Fibroblast of skin of right quadriceps (primary cell): ENCODE measurements around the gene KNG1.

Source experiments
- DNase-seq: peaks from one replicate; pipeline ENCODE4 v3.0.0-alpha.2; 2013

Gene KNG1

DNA sequence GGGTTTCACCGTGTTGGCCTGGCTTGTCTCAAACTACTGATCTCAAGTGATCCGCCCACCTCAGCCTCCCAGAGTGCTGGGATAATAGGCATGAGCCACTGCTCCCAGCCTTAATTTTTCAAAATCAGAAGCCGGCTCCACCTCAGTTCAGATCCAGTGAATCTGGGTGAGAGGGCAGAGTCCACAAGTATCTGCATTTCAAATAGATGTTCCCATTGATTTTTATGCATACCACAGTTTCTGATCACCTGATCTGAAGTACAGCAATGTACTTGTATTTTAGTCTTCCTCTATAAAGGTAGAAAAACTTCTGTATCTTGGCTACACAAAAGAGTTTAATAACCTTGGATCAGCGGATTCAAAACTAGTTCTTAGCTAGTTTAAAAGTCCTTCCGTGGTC lies 62.0 kb downstream of the KNG1 start:
- no peak for DNase-seq

DNA sequence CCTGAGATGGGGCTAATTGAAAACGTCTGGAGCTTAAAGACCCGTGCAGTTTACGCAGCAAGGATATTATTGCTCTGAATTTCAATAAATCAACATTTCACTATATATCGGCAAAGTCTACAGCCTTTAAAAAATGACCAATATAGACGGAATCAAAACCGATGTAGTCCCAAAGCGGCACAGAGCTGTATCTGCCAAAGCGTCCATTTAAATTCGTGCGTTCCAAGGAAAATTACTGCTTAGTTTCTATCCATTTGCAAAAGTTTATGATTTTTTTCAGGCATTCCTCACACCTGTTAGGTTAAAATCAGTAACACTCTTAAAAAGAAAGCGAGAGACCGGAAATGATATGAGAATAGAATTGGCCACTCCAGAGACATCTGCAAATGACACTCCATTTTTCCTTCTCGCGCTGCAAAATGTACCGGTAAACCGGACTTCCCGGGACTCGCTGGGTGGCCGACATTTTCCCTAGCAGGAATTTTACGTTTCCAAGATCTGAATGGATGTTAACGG lies 65.4 kb downstream of the KNG1 start:
- DNase-seq = no peak

DNA sequence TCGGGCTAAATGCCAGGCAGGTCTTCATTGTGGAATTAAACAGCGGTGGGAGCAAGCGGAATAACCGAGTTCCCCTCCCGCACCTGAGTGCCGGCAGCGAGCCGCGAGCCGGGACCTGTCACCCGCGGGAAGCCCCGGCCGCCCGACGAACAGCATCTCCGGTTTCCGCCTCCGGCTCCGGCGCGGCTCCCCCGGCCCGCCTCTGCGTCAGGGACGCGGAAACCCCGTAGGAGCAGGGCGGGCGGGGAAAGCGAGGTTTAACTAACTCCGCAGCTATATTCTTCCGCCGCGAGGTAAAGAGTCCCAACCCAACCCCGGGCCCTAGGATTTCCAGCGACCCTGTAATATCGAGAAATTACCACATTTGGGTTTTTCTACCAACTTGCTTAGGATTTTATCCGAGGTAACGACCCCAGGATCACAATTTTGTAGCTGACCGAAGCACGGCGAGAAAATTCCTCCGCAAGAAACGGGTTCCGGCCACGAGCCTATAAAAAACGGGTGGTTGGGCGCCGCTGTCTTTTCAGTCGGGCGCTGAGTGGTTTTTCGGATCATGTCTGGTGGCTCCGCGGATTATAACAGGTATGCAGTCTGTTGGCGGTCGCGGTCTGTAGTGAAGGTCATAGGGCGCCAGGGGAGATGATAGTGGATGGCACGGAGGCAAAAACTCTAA lies 66.0 kb downstream of the KNG1 start, which contains the start of gene EIF4A2:
Gene EIF4A2, plus strand, starts transcription at position 520 of the 673 bp plus-strand sequence. Its CDS starts 34 bp downstream, at position 554.
- DNase-seq = peak; percentile 92

DNA sequence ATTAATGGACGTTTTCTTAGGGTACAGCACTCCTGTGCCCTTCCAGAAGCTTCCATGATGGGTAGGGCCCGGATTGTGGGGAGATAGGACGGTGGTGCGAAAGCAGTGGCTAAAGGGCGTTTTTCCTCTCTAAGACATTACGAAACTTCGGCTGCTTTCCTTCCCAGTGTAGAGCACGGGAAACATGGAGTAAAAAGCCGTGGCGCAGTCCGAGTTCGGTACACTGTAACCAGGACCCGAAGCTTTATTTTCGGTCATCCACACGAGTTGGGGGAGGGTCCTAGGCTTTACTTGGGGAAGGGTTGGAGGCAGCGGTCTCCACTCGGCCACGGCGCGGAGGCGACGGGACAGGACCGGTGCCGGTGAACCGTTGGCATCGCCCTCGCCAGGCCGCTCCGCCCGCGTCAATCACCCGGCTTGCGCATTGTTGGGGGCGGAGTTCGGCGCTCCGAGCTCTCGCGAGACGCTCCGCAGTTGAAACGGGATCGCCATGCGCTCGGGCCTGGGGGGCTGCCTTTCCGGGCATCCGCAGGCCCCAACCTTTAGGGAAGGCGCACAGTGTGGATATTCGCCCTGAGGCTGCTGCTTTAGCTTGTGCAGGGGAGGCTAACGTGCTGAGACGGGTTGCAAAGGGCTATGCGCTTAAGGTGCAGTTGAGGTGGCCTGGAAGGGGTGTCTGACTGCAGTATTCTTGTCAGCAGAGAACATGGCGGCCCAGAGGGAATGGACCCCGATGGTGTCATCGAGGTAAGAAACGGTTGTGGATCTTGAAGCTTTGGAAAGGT lies 66.8 kb downstream of the KNG1 start:
- DNase-seq = peak; percentile 72

DNA sequence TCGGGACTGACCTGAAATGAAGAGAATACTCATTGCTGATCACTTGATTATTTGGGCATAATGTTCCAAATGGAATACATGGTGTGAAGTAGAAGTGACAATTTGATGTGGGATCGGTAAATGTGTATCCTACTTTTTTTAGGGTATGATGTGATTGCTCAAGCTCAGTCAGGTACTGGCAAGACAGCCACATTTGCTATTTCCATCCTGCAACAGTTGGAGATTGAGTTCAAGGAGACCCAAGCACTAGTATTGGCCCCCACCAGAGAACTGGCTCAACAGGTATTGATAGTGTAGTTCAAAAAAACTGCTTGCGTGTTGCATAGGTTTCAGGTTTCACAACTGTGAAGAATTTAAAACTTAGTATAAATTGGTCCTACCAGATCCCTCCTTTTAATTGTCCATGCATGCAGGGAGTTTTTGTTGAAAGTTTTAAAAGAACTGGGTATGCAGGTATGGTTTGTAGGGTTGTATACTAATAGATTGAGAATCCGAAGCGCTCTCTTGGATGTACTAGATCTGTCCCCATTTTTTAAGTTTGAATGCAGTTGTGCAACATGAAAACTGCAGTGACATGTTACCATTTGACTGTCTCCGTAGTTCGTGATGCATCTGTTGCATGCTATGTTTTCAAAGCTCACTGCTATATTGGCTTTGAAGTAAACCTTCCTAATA lies 67.8 kb downstream of the KNG1 start:
- DNase-seq = no peak

GRCh38 chr3:186785495-186786018 lies 68.4 kb downstream of the KNG1 start:
- DNase-seq = no peak

DNA sequence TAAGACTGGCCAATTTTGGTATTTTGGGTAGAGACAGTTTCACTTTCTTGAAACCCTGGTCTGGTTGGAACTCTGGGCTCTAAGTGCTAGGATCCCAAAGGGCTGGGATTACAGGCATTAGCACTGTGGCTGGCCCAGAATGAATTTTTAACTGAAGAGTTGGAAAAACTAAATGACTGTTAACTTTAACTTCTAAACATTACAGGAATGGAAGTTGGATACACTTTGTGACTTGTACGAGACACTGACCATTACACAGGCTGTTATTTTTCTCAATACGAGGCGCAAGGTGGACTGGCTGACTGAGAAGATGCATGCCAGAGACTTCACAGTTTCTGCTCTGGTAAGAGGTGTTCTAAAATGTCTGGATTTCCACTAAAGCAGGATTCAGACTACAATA lies 69.8 kb downstream of the KNG1 start:
- no peak for DNase-seq

GRCh38 chr3:186787642-186788481 lies 70.7 kb downstream of the KNG1 start:
- no peak for DNase-seq

- DNase-seq = no peak
These were observed 71.6 kb downstream of the KNG1 start for GRCh38 chr3:186788482-186789370.

- peak; percentile 27 for DNase-seq
These were observed 72.5 kb downstream of the KNG1 start for GRCh38 chr3:186789554-186790260.

DNA sequence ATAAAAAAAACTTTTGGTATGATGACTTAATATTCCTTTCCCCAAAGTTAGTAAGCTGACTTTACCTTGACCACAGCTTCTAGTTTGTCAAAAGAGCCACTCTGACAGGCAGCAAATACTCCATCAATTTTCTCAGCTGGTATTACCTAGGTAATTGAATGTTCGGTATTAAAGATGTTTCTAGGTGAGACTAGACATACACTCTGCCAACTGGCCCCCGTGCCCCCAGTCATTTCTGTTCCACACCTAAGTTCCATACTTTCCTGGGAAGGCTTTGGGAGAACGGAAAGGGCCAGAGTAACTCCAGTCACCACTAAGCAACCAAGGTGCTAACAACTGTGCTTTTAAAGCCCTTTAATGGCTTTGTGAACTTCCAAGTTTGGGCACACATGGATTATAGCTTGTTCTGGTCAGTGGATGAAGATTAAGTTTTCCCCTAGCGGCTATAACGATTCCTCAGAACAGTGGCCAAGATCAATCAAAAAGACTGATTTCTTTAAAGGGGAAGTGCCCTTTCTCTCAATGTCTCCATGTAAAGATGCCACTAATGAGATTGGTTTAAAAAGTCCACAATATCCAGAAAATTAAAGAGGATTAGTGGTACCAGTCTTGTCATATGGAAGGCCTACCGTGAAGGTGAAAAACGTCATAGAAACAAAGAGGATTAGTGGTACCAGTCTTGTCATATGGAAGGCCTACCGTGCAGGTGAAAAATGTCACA lies 73.3 kb downstream of the KNG1 start:
- DNase-seq = peak; percentile 46
